ENCODE results near the gene HOXA4. TPM values are rescaled to one million over a fixed set of nuclear protein-coding genes. Genes with fewer than 3 reads are reported as not detected.

HOXA4 gene
- total and polyA plus RNA-seq, 2 of the 8 experiments (the other 6 are each of a cell fraction or from before 2014, with no cell fraction given), result not detected

- peaks cover 12 to 18% of the 10 kb centered on the region in 2 experiments for H4K20me1 ChIP-seq (replicated peaks in 1 of 2; ENCODE audit: control insufficient read depth in 1 of 2, insufficient read depth in 2 of 2, low read length in 2 of 2)
- H2BK5ac ChIP-seq (ENCODE audit: low read depth, low read length), result no peak overlapping the region
- H3K4me3 ChIP-seq (ENCODE audit: extremely low read depth in 1 of 4, insufficient read depth in 2 of 4, low read depth in 3 of 4, low read length in 4 of 4), result no peak overlapping the region
- H3K4ac ChIP-seq (replicated peaks; ENCODE audit: insufficient read length, low read depth, low read length), result no peak overlapping the region
- ChIA-PET CTCF (ENCODE audit: partially characterized antibody) (interaction anchor here (0.7 to 2.1 kb wide), 5 partner anchors 9 to 447 kb away, joined by 3 to 10 read pairs (median 4); partner anchors contain the start of gene HOXA5), POLR2A (ENCODE audit: partially characterized antibody) (no interaction called here)
- no peak overlapping the region for H3K18ac ChIP-seq (ENCODE audit: extremely low read depth, low read length)
- H2BK120ac ChIP-seq (replicated peaks; ENCODE audit: low read depth, low read length), result no peak overlapping the region
- H3K79me2 ChIP-seq (ENCODE audit: control insufficient read depth in 1 of 2, insufficient read depth in 2 of 2, low read length in 2 of 2), result no peaks in the 10 kb centered on the region
- peaks cover 0 to 4% of the 10 kb centered on the region in 2 experiments; a peak in 1 of 4 replicates for H3K9me3 ChIP-seq (ENCODE audit: insufficient read depth in 2 of 2, low read depth in 1 of 2, low read length in 1 of 2)
- H3K14ac ChIP-seq (ENCODE audit: insufficient read length), result no peak overlapping the region
- peaks cover 96 to 100% (median 100%) of the 10 kb centered on the region in 4 experiments for H3K27me3 ChIP-seq (replicated peaks in 1 of 4; ENCODE audit: control insufficient read depth in 3 of 4, extremely low read depth in 1 of 4, insufficient read depth in 3 of 4, low read length in 3 of 4)
- peaks cover 4% of the 10 kb centered on the region; the same call in 1 of the 2 replicates for H3K23me2 ChIP-seq (ENCODE audit: low read depth, low read length)
- H3K4me1 ChIP-seq (replicated peaks in 1 of 4; ENCODE audit: control insufficient read depth in 3 of 4, insufficient read depth in 4 of 4, low read length in 3 of 4), result peaks cover 0 to 6% (median 2%) of the 10 kb centered on the region in 4 experiments; a peak in 4 of 7 replicates
- no peak overlapping the region for H3K23ac ChIP-seq (ENCODE audit: insufficient read length)
- H4K5ac ChIP-seq (ENCODE audit: insufficient read length, low read depth, low read length), result no peak overlapping the region
- WGBS, 2 experiments (ENCODE audit: extremely low coverage in 1 of 2, insufficient coverage in 1 of 2, insufficient read length in 1 of 2, insufficient replicate concordance in 2 of 2, low coverage in 1 of 2, low lambda C conversion rate in 2 of 2, missing lambda C conversion rate in 1 of 2), result 30% methylated on average over 2 of the region's 2 CpGs; no CpG with 5 or more reads in 1 of the 2 experiments
- H3K9ac ChIP-seq (replicated peaks in 1 of 4; ENCODE audit: extremely low read depth in 1 of 4, low read depth in 3 of 4, low read length in 3 of 4), result no peak overlapping the region
- H3K79me1 ChIP-seq (ENCODE audit: low read depth, low read length), result no peaks in the 10 kb centered on the region
- no peak overlapping the region for H2BK15ac ChIP-seq (ENCODE audit: low read length)
- DNase-seq (ENCODE audit: low read depth in 1 of 2, low spot score in 2 of 2) (no peak), FAIRE-seq (no peak)
- no peak overlapping the region for H3K56ac ChIP-seq (replicated peaks; ENCODE audit: insufficient read length, low read depth, low read length)
- H3K27ac ChIP-seq (ENCODE audit: low read depth, low read length), result no peak overlapping the region
- no peak for TF ChIP-seq ZNF274 (IDR thresholded peaks at IDR 0.05; ENCODE audit: borderline replicate concordance, extremely low read depth, low read length)
- TF ChIP-seq CHD1 (IDR thresholded peaks at IDR 0.05; ENCODE audit: low read depth, low read length), result no peak
- TF ChIP-seq KDM4A (IDR thresholded peaks at IDR 0.05; ENCODE audit: low read depth, low read length, severe bottlenecking), result no peak
- TF ChIP-seq SIN3A (conservative IDR thresholded peaks at IDR 0.05 in 1 of 2, IDR thresholded peaks at IDR 0.05 in 1 of 2; ENCODE audit: low read depth in 1 of 2, low read length in 2 of 2), result no peak
- TF ChIP-seq EP300 (IDR thresholded peaks at IDR 0.05; ENCODE audit: borderline replicate concordance in 1 of 2, low read depth in 2 of 2, low read length in 2 of 2), result no peak
- no peak for TF ChIP-seq ATF2 (IDR thresholded peaks at IDR 0.05; ENCODE audit: low read length)
- H2BK12ac ChIP-seq (ENCODE audit: low read depth, low read length), result no peak overlapping the region
- H2AK5ac ChIP-seq (ENCODE audit: low read depth, low read length), result no peak overlapping the region
- H2AFZ ChIP-seq (ENCODE audit: low read length), result no peak overlapping the region
- no peak overlapping the region for H3K4me2 ChIP-seq (ENCODE audit: insufficient read depth in 1 of 2, low read depth in 2 of 2, low read length in 2 of 2)
- no peak overlapping the region for H4K8ac ChIP-seq (ENCODE audit: extremely low read depth, insufficient read depth, low read length)
- H2BK20ac ChIP-seq (ENCODE audit: low read length), result no peak overlapping the region
- no peak overlapping the region for H4K91ac ChIP-seq (replicated peaks; ENCODE audit: insufficient read length, low read length)
- H3K36me3 ChIP-seq (ENCODE audit: control insufficient read depth in 2 of 4, insufficient read depth in 4 of 4, low read length in 3 of 4), result peaks cover 0 to 16% (median 0%) of the 10 kb centered on the region in 4 experiments; a peak in 2 of 8 replicates
Observed at GRCh38 chr7:27134392-27134791, 3.8 kb upstream of the HOXA4 start.
